Lung (tissue), 16 donors: ENCODE measurements around the gene KCTD11. TPM values are rescaled to one million over a fixed set of nuclear protein-coding genes. Genes with fewer than 3 reads are reported as not detected.

Experiments
- ATAC-seq: fragments of 200-7000 bp; cut with Tn5 transposase; one replicate; pipeline ENCODE4 v1.9.1; 2020; ENCODE audit warnings: moderate number of reproducible peaks; ENCODE audit not compliant: insufficient read depth, low FRiP score
- DNase-seq, 3 donors: peaks; one replicate each; pipeline ENCODE4 v3.0.0-alpha.2; 2013 to 2017
- H3K27ac ChIP-seq, 2 donors: one replicate each; pipeline ENCODE4 v1.5.1; 2013; ENCODE audit warnings: mild to moderate bottlenecking in 2 of 2, moderate library complexity in 2 of 2, control low read depth in 1 of 2, inconsistent platforms in 1 of 2, low read depth in 1 of 2, low read length in 1 of 2
- H3K27me3 ChIP-seq, 3 donors: one replicate each; pipeline ENCODE4 v1.5.1; 2013; ENCODE audit warnings: low read length in 2 of 3; ENCODE audit not compliant: control insufficient read depth in 3 of 3, insufficient read depth in 3 of 3
- H3K36me3 ChIP-seq, 4 donors: one replicate each; pipeline ENCODE4 v1.5.1; 2013; ENCODE audit warnings: low read length in 4 of 4, mild to moderate bottlenecking in 1 of 4, moderate library complexity in 1 of 4; ENCODE audit not compliant: control insufficient read depth in 4 of 4, insufficient read depth in 4 of 4
- H3K4me1 ChIP-seq, 5 donors: one replicate each; pipeline ENCODE4 v1.5.1; 2013; ENCODE audit warnings: low read length in 5 of 5, mild to moderate bottlenecking in 2 of 5, moderate library complexity in 1 of 5; ENCODE audit not compliant: control insufficient read depth in 5 of 5, insufficient read depth in 5 of 5
- H3K4me3 ChIP-seq: one replicate; pipeline ENCODE4 v1.5.1; 2013; ENCODE audit warnings: mild to moderate bottlenecking, control low read depth, moderate library complexity
- H3K9ac ChIP-seq, 2 donors: one replicate each; pipeline ENCODE4 v1.5.1; 2013; ENCODE audit warnings: low read length in 2 of 2, control low read depth in 1 of 2; ENCODE audit not compliant: insufficient read depth in 1 of 2
- H3K9me3 ChIP-seq, 4 donors: one replicate each; pipeline ENCODE4 v1.5.1; 2013; ENCODE audit warnings: low read length in 3 of 4, mild to moderate bottlenecking in 1 of 4, moderate library complexity in 1 of 4; ENCODE audit not compliant: control insufficient read depth in 4 of 4, insufficient read depth in 3 of 4
- CTCF ChIP-seq: IDR thresholded peaks from 2 replicates; pipeline ENCODE4 v1.5.1; 2012; ENCODE audit warnings: mild to moderate bottlenecking; ENCODE audit errors: control extremely low read depth, extremely low read depth
- WGBS, 2 donors: extraction: QIAGEN DNeasy Blood & Tissue Kit; methylation state at CpG; one replicate each; pipeline ENCODE4 v1.1.7; 2013; 5-methylcytosine and 5-hydroxymethylcytosine counted together
- long read RNA-seq, 5 donors: transcript quantifications; one replicate each; lab custom pipeline, GENCODE V29; 2026
- polyA plus RNA-seq, 2 donors: library from polyadenylated mRNA; stranded (reverse); fragments of 200-250 nt; gene quantifications; one replicate each; pipeline ENCODE4 v1.2.1, GENCODE V29; 2013
- total RNA-seq, 2 donors: library from RNA; depleted of rRNA in 1 of 2; stranded (reverse); fragments of >200 nt in 1 of 2; gene quantifications; one replicate each; pipeline ENCODE4 v1.2.1, GENCODE V29; 2014 to 2021
- donor health status: control.
- donor health status: control.
- donor health status: Bipolar disorder and iron deficiency.
- donor health status: healthy.
- donor health status: DM: yes; HTN: yes; CAD: no.

The KCTD11 gene
- total RNA-seq (10 to 100 TPM in 1 of 2 donors, 1 to 10 TPM in 1; 5.9 to 14.9 TPM), polyA plus RNA-seq (10 to 100 TPM; 11.1 to 14.1 TPM)
- long read RNA-seq, donor 1, transcript KCTD11-201 (1 exons, 2,783 nt), result major isoform, 25 of 26 reads
- long read RNA-seq, donor 1, partial matches to known transcripts, result 0 of 26 reads
- long read RNA-seq, donor 1, other reads (novel, unspliced or antisense), result 0 of 26 reads
- long read RNA-seq, donor 2, transcript KCTD11-201 (1 exons, 2,783 nt), result major isoform, 6 of 8 reads
- long read RNA-seq, donor 2, partial matches to known transcripts, result 0 of 8 reads
- long read RNA-seq, donor 2, other reads (novel, unspliced or antisense), result 0 of 8 reads
- long read RNA-seq, donor 3, partial matches to known transcripts, result 0 of 5 reads
- long read RNA-seq, donor 3, other reads (novel, unspliced or antisense), result 0 of 5 reads
- long read RNA-seq, donor 4, transcript KCTD11-201 (1 exons, 2,783 nt), result major isoform, 11 of 15 reads
- long read RNA-seq, donor 4, partial matches to known transcripts, result 0 of 15 reads
- long read RNA-seq, donor 4, other reads (novel, unspliced or antisense), result 0 of 15 reads
- long read RNA-seq, donor 5, transcript KCTD11-202 (1 exons, 3,051 nt), result minor isoform, 6 of 30 reads
- long read RNA-seq, donor 5, transcript KCTD11-201 (1 exons, 2,783 nt), result major isoform, 24 of 30 reads
- long read RNA-seq, donor 5, partial matches to known transcripts, result 0 of 30 reads
- long read RNA-seq, donor 5, other reads (novel, unspliced or antisense), result 0 of 30 reads

GRCh38 chr17:7351665-7352502, at the start of gene KCTD11:
Gene KCTD11, plus strand, starts transcription at chr17:7352162.
- WGBS, 2 donors, result 1% methylated on average over 56 to 91 of the region's 91 CpGs
- H3K4me1 ChIP-seq, result peaks cover 0 to 44% (median 10%) of the 10 kb centered on the region in 5 donors

DNA sequence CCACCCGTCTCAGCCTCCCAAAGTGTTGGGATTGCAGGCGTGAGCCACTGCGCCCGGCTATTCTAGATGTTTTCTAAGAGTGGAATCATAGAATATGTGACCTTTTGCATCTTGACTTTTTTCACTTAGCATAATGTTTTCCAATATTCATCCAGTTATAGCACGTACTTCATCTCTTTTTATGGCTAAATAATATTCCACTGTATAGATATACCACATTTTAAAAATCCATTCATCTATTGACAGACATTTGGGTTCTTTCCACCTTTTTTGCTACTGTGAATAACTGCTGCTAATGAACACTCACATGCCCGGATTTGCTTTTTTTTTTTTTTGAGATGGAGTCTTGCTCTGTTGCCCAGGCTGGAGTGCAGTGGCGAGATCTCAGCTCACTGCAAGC, 47.8 kb upstream of the KCTD11 start:
- no peaks in the 10 kb centered on the region for H3K27me3 ChIP-seq
- no peak for DNase-seq
- no peak overlapping the region for H3K9ac ChIP-seq
- H3K36me3 ChIP-seq, result no peaks in the 10 kb centered on the region
- H3K9me3 ChIP-seq, result no peaks in the 10 kb centered on the region
- H3K27ac ChIP-seq, result no peak overlapping the region
- WGBS, 2 donors, result 95 to 97% methylated on average over 7 of the region's 7 CpGs
- no peak for ATAC-seq
- no peak overlapping the region for H3K4me3 ChIP-seq
- TF ChIP-seq CTCF, result no peak
- peaks cover 0 to 8% (median 2%) of the 10 kb centered on the region in 5 donors for H3K4me1 ChIP-seq

More at GRCh38 chr17:7351665-7352502, at the start of gene KCTD11:
- Histone ChIP-seq H3K36me3 (no peaks in the 10 kb centered on the region), H3K9ac (peak within 1 kb of the TSS; percentile 68 to 84), H3K27me3 (no peaks in the 10 kb centered on the region), H3K9me3 (no peaks in the 10 kb centered on the region), H3K27ac (peak within 1 kb of the TSS; percentile 85 to 96), H3K4me3 (peak within 1 kb of the TSS; percentile 66)
- ATAC-seq, result peak; percentile 79
- peak; percentile 90 to 92 (median 91) for DNase-seq
- peak; percentile 21 for TF ChIP-seq CTCF

- Histone ChIP-seq H3K36me3 (peaks cover 17 to 22% (median 19%) of the 10 kb centered on the region in 4 donors), H3K9me3 (peaks cover 0 to 2% (median 0%) of the 10 kb centered on the region in 4 donors), H3K27ac (peak within 1 kb of the TSS; percentile 95 to 99), H3K4me3 (peak within 1 kb of the TSS; percentile 89), H3K27me3 (no peaks in the 10 kb centered on the region), H3K9ac (peak within 1 kb of the TSS; percentile 51 to 75), H3K4me1 (peaks cover 0 to 17% (median 8%) of the 10 kb centered on the region in 5 donors)
- ATAC-seq, result peak; percentile 82
- DNase-seq, result peak; percentile 100
- 0% methylated on average over 52 to 64 of the region's 64 CpGs for WGBS, 2 donors
- no peak for TF ChIP-seq CTCF
Observed at GRCh38 chr17:7306911-7307685, 44.9 kb upstream of the KCTD11 start, which contains the start of gene EIF5A. Gene EIF5A, plus strand, starts transcription at chr17:7307628. Its CDS starts 2,008 bp downstream, at chr17:7309636.
